GM18520 (cell line): Measurements from ENCODE around the gene SORCS2.
A peak's percentile ranks its signal among the peaks of the same experiment; 100 is the strongest.

Experiments used
- ATAC-seq: cut with Tn5 transposase; IDR thresholded peaks from one replicate; pipeline ENCODE4 v1.9.1; 2021; ENCODE audit not compliant: unreplicated experiment

SORCS2 gene

DNA sequence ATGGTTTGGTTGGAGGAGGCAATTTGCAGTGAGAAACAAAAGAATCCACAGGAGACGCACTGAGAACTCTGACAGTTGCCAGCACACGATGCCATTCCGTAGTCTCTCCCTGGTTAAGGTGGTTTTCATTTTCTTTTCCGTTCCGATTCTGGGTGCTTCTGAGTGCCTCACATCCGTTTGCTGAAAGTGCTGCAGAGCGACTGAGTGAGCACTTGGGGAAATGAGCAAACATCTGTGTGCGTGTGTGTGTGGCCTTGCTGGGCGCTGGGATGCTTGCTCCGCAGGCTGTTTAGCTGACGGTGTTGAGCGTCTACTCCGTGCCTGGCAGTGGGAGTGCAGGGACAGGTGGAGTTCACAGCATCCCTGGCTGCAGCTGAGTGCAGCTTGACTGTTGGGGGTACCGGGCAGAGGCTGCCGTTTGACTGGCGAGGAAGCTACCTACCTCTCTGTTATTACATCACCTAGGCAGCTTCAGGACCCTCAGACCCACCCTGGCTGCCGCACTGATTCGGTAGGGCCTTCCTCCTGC, 49.3 kb downstream of the SORCS2 start:
- no peak for ATAC-seq

DNA sequence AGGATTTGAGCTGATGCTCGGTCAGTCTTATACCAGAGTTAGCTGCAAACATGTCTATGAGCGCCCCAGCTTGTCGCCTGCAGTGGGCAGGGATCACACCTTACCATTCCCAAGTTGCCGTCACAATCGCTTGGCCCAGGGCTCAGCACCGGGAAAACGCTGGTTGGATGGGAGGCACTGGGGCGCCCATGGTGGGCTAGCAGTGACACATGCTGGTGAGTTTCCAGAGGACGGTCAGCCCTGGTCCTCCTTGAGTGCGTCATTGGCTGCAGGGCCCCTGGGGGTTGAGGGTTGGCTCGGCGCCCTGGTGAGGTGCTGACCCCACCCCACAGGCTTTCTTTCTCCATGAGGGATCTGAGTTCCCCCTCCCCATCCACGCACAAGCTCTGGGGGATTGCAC, 50.4 kb downstream of the SORCS2 start:
- no peak for ATAC-seq

DNA sequence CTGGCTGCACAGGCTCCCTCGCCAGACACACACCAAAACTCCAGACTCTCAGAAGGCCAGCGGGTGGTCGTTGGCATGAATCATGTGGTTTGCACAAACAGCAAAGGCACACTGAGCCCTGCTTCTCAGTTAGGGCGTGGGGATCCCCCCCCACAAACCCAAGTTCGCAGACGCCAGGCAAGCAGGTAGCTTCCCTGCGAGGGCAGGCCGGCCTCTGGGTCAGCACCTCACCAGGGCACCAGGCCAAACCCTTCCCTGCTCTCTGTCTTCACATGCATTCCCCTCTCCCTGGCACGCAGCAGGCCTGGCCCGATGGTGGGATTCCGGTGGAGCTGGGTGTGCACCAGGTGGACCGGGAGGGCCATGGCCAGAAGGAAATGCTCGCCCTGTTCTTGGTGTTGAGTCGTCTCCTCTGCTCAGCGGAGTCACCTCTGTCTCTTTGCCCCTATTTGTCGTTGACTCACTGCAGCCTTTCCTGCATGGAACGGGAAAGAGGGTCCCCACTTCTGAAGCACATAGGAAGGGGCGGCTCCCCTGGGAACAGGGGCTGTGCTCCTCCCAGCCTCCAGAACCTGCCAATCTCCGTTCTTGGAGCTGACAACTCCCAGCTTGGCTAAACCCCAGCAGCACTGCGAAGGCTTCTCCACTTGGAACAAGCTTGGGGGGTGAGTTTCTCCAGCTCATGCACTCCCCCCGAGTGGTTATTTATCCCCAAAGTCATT, 51.4 kb downstream of the SORCS2 start:
- no peak for ATAC-seq

DNA sequence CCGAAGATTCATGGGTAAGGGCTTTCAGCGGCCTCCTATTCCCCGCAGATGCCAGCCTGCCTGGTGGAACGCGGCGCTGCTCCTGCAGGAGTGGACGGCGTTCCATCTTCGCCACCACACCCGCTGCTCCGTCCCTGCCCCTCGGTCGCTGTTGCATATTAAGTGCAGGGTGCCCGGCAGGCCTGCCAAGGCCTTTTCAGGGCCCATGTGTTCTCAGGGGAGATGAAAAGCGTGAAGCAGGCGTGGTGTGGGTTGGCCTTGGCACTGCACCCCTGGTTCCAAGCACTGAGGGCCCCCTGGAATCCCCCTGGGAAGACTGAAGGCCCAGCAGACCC, 52.0 kb downstream of the SORCS2 start:
- no peak for ATAC-seq

DNA sequence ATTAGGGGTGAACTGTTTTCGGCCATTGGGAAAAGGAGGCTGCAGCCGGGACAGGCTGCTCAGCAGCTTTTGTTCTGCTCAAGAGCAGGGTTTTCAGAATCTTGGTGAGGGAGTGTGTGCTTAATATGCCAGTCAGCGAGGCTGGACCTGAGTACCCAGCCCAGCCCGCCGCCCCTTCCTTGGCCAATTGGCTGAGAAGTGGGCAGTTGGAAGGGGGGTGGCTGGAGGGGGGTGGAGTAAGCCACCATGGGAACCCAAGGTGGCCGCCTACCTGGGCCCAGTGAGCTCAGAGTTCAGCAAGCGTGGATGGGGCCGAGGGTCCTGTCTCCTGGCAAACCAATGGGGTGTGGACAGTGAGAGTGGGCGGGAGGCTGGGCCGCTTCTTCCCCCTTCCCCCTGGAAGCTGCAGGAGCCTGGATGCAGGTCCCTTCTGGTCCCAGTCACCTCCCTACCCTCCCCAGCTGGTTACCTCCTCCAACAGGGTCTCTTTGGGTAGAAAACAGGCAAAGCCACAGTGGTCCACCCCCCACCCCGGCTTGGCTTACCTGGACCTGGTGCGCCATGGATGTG, 52.5 kb downstream of the SORCS2 start:
- ATAC-seq = no peak

DNA sequence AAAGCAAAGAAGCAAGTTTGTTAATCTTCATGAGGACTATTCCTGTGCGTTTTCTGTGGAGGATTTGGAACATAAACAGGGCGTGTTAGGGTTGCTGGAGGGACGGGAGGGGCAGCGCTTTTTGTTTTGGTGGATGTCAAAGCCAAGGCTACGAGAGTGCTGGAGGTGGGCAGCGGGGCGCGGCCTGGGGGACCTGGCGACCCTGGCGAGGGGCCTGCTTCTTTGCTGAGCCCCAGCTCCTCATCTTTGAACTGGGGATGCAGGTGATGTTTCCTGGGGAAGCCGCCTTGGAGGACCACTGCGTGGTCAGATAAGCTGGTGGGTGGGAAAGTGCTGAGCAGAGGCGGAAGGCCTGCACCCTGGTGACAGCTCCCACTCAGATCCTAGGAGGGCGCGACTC, 55.2 kb downstream of the SORCS2 start:
- ATAC-seq = no peak

DNA sequence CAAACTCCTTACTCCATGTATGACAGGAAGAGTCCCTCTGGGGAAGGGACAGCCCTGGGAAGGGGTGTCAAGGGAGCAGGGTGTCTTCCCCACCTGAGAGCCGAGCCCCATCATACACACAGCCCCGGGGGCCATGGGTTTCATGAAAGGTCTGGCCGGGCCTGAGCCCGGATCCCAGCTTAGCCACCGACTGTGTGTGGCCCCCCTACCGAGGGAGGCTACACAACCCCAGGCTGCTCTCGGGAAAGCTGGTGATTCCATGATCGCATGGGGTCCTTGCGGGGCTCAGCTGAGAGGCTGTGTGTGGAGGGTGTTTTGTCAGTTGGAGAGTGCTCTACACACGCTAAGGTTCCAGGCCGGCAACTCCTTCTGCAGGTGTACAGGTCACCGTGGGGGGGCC, 55.6 kb downstream of the SORCS2 start:
- no peak for ATAC-seq

DNA sequence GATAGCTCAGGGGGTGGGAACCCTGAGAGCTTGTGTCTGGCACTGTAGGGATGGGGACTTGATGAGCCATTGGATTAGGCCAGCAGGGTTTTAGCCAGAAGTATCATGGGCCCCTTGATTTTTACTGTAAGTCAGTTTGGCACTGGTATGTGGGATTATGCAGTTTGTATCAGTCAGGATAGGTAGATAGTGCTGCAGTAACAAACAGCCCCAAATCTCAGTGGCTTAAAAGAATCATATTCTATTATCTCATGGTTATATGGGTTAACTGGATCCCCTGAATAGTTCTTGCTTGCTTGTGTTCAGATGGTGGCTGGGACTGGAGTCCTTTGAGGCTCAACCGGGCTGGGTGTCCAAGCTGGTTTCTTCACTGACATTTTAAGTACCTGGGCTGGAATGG, 56.5 kb downstream of the SORCS2 start:
- ATAC-seq = no peak

DNA sequence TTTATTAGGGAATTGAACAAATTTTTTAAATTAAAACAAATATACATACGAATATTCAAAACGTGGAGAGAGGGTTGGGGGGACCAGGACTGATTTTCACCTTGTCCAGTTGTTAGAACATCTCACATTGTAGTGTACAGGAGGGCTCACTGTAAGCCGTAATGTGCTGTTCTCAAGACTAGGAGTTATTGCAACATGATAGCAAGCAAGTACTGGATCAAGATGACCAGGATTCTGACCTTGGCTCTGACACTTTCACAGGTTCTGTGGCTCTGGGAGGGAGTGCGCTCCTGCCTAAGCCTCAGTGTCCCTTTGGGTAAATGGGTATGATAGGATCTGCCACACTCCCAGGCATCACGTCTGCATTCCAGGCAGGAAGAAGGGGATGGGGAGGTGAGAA, 59.0 kb downstream of the SORCS2 start:
- no peak for ATAC-seq

DNA sequence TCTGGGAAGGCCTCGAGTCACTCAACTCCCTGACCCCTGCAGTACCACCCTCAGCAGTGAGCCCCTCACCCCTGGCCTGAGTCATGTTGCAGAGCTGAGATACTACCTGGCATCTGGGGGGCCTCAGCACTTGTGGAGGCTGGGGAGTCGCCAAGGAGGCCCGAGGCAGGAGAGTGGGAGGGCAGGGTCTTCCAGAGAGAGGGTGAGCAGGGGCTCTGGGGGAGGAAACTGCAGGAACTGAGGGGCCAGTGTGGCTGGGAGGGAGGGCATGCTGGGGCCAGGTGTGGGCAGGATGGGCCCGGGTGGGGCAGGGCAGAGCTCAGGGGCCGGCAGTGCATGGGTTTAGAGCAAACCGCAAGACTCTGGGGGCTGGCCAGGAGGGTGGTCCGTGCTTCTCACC, 59.7 kb downstream of the SORCS2 start:
- no peak for ATAC-seq

DNA sequence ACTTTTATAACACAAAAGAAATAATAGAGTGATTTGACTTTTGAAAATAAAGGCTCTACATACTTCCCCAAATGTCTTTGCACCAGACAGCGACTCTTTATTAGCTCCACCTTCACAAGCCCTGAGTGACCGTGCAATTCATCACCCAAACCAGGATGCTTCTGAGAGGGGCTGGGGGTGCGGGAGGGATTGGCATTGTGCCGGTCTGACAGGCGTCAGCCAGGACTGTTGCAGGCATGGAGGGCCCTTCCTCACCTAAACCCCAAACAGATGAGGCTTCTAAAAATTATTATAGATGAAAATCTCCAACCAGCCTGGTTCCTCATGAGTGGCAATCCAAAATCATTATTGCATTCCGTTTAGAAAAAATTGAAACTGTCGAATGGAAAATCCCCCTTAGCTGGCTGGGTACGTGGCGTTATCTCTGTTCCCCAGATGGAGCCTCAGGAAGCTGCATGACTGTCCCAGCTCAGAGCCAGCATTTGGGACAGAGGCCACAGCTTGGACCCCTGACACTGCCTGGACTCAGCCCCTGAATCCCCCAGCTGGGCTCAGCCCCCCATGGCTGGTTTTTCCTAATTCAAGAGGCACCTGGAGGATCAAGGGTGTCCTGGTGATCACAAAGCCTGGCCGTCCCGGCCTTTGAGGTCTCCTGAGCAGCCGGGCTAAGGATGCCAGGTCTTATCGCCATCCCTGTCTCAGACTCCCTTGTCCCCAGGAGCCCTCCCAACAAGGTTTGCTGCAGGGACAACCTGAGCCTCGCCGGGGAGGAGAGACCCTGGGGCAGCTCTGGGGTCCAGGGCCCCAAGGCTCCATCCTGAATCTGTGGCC, 60.4 kb downstream of the SORCS2 start:
- ATAC-seq = no peak

DNA sequence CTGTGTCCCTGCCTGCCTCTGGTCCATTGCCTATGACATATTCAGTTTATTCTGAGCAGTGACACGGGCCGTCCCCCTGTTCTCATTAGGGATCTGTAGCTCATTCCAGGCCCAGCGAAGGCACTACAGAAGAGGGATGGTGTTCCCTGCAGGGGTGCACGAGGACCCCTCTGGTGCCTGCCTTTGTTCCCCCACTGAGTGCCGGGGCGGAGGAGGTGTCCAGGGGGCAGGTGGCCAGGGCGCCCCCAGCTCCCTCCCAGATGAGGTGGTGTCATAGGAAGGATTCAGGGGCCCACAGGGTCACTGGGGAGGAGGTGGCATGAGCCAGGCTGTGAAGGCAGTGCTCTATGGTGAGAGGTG, 61.0 kb downstream of the SORCS2 start:
- no peak for ATAC-seq

DNA sequence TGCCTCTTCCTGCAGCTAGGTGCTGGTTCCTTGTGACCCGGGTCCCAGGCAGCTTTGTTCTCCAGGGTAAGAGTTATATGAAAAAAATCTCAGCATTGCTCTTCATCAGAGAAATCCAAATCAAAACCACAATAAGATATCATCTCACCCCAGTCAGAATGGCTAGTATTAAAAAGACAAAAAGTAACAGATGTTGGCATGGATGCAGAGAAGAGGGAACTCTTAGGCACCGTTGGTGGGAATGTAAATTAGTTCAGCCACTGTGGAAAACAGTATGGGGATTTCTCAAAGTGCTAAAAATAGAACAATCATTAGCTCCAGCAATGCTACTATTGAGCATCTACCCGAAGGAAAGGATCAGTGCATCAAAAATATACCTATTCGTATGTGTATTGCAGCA, 61.5 kb downstream of the SORCS2 start:
- no peak for ATAC-seq

DNA sequence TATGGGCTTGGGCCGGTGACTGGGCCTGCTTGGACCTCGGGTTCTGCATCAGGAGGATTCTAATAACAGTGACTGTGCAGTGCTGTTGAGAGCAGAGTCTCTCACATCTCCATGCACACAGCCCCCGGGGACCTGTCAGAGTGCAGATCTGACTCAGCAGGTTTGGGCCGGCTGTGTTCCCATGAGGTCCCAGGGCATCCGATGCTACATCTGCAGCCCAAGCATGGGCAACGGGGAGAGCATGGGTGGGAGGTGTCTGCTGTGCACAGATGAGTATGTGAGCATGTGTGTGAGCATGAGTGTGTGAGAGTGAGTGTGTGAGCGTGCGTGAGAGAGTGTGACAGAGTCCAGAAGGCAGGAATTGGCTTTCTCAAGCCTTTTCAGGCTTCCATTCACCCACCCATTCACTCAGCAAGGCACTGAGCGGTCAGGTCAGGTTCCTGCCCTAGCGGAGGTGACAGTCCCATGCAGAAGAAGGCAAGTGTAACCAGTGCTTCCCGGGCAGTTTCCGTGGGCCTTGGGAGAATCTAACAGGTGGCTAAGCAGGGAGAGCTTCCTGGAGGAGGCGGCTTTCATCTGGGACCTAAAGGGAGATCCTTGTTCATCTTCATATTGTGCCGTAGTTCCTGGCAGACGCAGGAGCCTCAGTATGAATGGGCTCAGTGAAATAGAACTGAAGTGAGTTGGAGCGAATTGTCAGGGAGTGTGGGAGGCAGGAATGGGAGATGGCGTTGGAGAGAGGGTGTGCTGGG, 62.6 kb downstream of the SORCS2 start:
- ATAC-seq = peak; percentile 77

DNA sequence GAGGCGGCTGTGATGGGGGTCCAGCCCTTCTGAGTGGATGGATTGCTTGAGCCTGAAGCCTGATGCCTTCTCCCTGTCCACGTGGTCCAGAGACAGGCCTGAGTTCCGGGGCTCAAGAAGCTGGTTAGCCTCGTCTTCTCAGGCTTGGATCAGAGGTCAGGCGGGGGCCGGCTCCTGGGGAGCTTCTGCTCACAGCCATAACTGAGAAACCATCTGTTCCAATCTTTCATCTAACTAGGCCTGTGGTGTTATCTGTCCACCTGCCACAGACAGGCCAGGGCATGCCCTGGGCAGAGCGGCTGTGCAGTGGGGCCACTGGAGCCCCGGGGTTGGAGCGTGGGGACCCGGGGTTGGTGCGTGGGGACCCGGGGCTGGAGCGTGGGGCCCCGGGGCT, 63.1 kb downstream of the SORCS2 start:
- ATAC-seq = no peak

DNA sequence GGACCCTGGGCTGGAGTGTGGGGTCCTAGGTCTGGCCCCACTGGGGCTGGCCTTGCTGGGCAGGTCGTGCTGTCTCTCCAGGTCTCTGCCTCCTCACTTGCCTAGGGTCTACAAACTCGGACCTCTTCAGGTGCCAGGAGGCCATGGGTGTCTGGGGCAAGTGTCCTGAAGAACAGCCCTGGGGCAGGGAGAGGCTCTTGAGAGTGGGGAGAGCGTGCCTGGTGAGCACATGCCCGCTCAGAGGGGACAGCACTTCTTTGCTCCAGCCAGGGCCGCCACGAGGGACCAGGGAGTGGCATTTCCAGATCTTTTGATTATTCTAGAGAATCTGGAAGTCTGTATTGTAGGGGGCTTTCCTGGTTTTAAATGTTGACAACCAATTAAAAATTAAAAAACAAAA, 63.7 kb downstream of the SORCS2 start:
- no peak for ATAC-seq

DNA sequence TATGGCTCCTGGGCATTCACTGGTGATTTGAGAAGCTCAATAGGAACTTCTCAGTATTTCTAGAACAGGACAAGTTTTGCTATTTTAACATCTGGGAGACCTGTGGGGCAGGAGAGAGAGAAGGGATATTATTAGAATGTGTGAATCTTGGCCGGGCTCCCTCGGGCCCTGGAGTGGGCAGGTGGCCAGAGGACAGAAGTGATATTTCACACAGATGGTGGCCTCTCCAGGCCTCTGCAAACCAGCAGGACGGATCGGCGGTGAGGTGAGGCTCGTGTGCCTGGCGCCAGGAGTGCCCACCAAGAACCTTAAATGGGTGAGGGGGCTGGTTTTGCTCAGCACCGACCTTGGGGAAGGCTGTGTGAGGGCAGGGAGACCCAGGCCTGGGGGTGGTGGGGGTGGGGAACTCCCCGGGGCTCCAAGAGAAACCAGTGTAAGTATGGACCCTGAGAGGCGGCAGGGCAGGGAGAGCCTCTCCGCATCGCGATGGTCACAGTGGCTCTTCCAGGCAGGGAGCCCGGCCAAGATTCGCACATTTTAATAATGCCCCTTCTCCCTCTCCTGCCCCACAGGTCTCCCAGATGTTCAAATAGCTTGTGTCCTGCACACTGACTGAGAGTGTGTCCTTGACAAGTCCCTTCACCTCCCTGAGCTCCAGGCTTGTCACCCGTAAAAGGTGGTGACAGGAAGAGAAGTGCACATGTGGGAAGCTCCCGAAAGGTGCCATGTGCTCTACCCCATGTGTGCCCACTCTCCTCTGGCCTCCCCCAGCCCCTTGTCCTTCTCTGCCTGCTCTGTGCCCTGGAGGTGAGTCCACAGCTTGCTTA, 64.9 kb downstream of the SORCS2 start:
- no peak for ATAC-seq

DNA sequence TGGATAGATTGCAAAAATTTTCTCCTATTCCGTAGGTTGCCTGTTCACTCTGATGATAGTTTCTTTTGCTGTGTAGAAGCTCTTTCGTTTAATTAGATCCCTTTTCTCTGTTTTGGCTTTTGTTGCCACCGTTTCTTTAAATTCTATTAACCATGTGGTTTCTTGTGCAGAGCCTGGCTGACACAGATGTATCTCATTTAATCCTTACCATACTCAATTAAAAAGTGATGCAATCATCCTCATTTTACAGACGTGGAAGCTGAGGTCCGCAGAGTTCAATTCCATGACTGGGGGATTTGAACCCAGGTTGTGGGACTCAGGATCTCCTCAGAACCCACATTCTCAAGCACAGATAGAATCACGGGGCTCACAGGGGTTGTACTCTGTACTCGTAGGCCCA, 66.7 kb downstream of the SORCS2 start:
- no peak for ATAC-seq

DNA sequence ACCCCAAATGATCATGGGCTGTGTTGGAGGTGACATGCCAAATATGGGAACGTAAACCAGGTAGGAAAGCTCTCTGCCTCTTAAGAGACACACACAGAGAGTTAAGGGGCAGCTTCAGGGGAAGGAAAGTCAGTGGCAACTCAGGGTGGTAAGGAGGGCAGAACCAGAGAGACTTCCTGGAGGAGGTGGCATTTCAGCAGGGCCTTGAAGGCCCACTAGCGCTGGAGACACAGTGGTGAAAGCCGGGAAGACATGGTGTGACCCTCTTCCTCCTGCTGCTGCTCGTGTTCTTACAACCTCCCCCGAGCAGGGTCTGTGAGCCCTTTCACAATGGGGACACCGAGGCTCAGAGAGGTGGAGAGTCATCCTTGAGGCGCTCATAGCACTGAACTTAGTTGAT, 68.2 kb downstream of the SORCS2 start:
- ATAC-seq = no peak

DNA sequence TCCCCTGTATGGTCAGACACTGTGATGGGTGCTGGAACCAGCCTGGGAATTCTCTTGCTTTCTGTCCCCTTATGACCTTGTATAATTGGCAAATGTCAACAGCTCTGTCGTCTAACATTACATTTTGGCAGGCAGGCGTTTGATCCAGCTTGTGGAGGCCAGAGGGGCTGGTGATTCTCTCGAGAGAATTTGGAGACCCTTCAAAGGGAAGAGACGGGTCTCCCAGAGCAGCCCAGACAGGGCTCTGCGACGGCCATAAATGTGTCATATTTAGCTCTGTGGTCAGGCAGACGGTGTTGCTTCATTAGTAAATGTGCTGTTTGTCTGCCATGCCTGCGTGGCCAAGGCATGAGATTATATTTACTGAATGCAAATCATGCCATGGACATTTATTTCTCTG, 68.7 kb downstream of the SORCS2 start:
- ATAC-seq = no peak

DNA sequence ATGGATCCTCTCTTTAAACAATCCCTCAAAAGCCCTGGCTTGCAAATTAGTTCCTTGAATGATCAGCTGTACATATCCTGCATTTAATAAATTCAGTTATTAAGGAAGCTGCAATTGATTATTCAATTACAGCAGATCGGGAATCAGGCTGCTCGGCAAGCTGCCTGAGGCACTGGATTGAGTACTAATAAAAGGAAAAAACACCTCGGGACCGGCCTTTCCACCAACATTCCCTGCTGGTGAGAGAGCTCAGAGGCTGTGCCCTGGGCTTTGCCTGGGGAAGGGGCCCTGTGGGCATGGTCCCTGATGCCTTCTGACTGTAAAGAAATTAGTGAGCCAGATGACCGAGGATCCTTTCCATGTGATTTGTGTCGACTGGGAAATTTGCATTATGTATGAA, 69.2 kb downstream of the SORCS2 start:
- no peak for ATAC-seq
